Prostate gland (tissue), 2 donors: ENCODE results near the gene DSTYK.
A peak's percentile ranks its signal among the peaks of the same experiment; 100 is the strongest.

Experiments used
- CTCF ChIP-seq, 4 experiments: fragments of 200-600 bp in 2 of 4; fragments of 450-650 bp in 2 of 4; sonication (generic) in 2 of 4; IDR thresholded peaks; 1 replicate in 3 of 4; 2 replicates in 1 of 4; pipeline ENCODE4 v1.5.1; 2016 to 2019; ENCODE audit warnings: antibody characterized with exemption in 4 of 4, mild to moderate bottlenecking in 2 of 4, moderate library complexity in 2 of 4
- POLR2AphosphoS5 ChIP-seq: sonication (generic); formaldehyde crosslinking; IDR thresholded peaks from one replicate; pipeline ENCODE4 v1.6.1; 2017; ENCODE audit warnings: antibody characterized with exemption

DNA sequence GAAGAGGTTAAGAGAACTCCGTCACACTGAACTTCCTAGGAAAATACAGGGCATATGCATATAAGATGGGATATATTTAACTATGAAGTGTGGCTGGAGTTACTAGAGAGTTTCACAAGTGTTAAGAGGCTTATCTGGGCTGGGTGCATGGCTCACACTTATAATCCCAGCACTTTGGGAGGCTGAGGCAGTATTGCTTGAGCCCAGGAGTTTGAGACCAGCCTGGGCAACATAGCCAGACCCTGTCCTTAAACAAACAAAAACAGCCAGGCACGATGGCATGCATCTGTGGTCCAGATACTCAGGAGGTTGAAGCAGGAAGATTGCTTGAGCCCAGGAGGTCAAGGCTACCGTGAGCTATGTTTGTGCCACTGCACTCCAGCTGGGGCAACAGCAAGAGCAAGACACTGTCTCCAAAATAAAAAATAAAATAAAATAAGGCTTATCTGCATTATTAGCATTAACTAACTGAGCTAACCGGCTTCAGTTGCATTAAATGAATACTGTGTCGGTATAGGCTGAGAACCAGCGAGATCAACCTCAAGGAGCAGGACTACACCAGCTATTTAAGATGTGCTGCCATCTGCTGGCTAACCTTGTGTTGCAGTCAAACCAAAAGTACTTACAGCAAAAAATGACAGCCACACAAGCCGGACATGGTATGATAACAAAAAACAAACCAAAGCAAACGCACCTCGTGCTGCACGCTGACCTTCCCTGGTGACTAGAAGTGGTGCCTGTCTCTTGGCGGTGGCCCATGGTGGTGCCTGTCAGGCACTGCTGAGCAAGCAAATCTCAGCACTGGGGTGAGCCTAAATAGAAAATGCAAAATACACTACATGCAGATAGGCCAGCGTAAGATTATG is 70.0 kb downstream of the DSTYK start:
- TF ChIP-seq CTCF (IDR thresholded peaks at IDR 0.05), result peak in 3 of 4 experiments; percentile 68 to 72 (median 71)
- peak; percentile 38 for TF ChIP-seq POLR2AphosphoS5
